Endothelial cell of umbilical vein (primary cell): Measurements from ENCODE around the gene GRID1. TPM values are rescaled to one million over a fixed set of nuclear protein-coding genes. Genes with fewer than 3 reads are reported as not detected.

Experiments used
- BruUV-seq: library from RNA; stranded (reverse); fragments of 400-500 nt; replicated peaks from 2 replicates; lab custom pipeline; 2021; lab: Mats Ljungman, UMichigan
- CTCF ChIA-PET: fragments of 300-600, 350-600 bp; sonication (Branson Sonifier 250); formaldehyde crosslinking; loops from one replicate; lab custom pipeline; 2021; ENCODE audit warnings: antibody characterized with exemption, inconsistent platforms; lab: Charles Lee
- POLR2A ChIA-PET: fragments of 300-600, 350-600 bp; sonication (Branson Sonifier 250); formaldehyde crosslinking; loops from one replicate; lab custom pipeline; 2021; ENCODE audit warnings: antibody characterized with exemption, inconsistent platforms; lab: Charles Lee
- DNase-seq: peaks from one replicate; pipeline ENCODE4 v3.0.0-alpha.2; 2011; ENCODE audit warnings: low read depth, low spot score
- FAIRE-seq: peaks from 2 replicates; lab custom pipeline; 2011; peaks lifted over from hg19 to GRCh38; lab: Jason Lieb, UNC
- H2AFZ ChIP-seq: 2 replicates; pipeline ENCODE4 v1.6.0; 2012; ENCODE audit warnings: low read depth, low read length, control low read depth, inconsistent platforms
- H3K27ac ChIP-seq: 2 replicates; pipeline ENCODE4 v1.5.1; 2011; ENCODE audit warnings: low read depth, mild to moderate bottlenecking, control low read depth, low read length, moderate library complexity; ENCODE audit not compliant: insufficient read depth
- H3K27me3 ChIP-seq, 2 experiments: 2 replicates each; pipeline versions ENCODE4 v1.6.0 to v1.6.1; 2011; ENCODE audit warnings: low read length in 2 of 2, mixed read lengths in 1 of 2; ENCODE audit not compliant: control insufficient read depth in 2 of 2, insufficient read depth in 2 of 2
- H3K36me3 ChIP-seq, 2 experiments: 2 replicates in 1 of 2; 3 replicates in 1 of 2; pipeline ENCODE4 v1.5.1; 2011; ENCODE audit warnings: low read length in 2 of 2, mild to moderate bottlenecking in 1 of 2, moderate library complexity in 1 of 2; ENCODE audit not compliant: control insufficient read depth in 2 of 2, insufficient read depth in 2 of 2; ENCODE audit errors: extremely low read depth in 1 of 2
- H3K4me1 ChIP-seq: 3 replicates; pipeline ENCODE4 v1.5.1; 2011; ENCODE audit warnings: mild to moderate bottlenecking, low read length; ENCODE audit not compliant: control insufficient read depth, insufficient read depth; ENCODE audit errors: extremely low read depth
- H3K4me2 ChIP-seq: 2 replicates; pipeline ENCODE4 v1.6.1; 2011; ENCODE audit warnings: low read length, control low read depth, mixed read lengths; ENCODE audit not compliant: insufficient read depth
- H3K4me3 ChIP-seq, 3 experiments: fragments of 200-600 bp in 1 of 3; sonication (generic), shearing (Covaris generic) in 1 of 3; replicated peaks in 1 of 3; 2 replicates each; pipeline ENCODE4 v1.5.1; 2011 to 2016; ENCODE audit warnings: control low read depth in 3 of 3, low read length in 3 of 3, mild to moderate bottlenecking in 2 of 3, inconsistent platforms in 1 of 3, low read depth in 1 of 3, moderate library complexity in 1 of 3; ENCODE audit not compliant: insufficient read depth in 1 of 3
- H3K79me2 ChIP-seq: 2 replicates; pipeline ENCODE4 v1.6.0; 2012; ENCODE audit warnings: low read length, inconsistent platforms; ENCODE audit not compliant: control insufficient read depth, insufficient read depth
- H3K9ac ChIP-seq: replicated peaks from 2 replicates; pipeline ENCODE3; 2011; ENCODE audit warnings: low read length, control low read depth; ENCODE audit not compliant: insufficient read depth; ENCODE audit errors: extremely low read depth
- H3K9me1 ChIP-seq: replicated peaks from 3 replicates; pipeline ENCODE4 v1.6.0; 2011; ENCODE audit warnings: mild to moderate bottlenecking, low read length; ENCODE audit not compliant: control insufficient read depth, insufficient read depth; ENCODE audit errors: extremely low read depth
- H3K9me3 ChIP-seq: replicated peaks from 2 replicates; pipeline ENCODE4 v1.5.1; 2012; ENCODE audit warnings: low read length, inconsistent platforms; ENCODE audit not compliant: control insufficient read depth, insufficient read depth
- H4K20me1 ChIP-seq: replicated peaks from 2 replicates; pipeline ENCODE3; 2011; ENCODE audit warnings: mild to moderate bottlenecking, low read length; ENCODE audit not compliant: control insufficient read depth, insufficient read depth; ENCODE audit errors: extremely low read depth
- CTCF ChIP-seq, 2 donors: IDR thresholded peaks; 1 replicate in 1 of 2; 2 replicates in 1 of 2; pipeline ENCODE4 v1.5.1; 2011; ENCODE audit warnings: low read length in 2 of 2, mild to moderate bottlenecking in 2 of 2, moderate library complexity in 2 of 2, control low read depth in 1 of 2, inconsistent platforms in 1 of 2, low read depth in 1 of 2; ENCODE audit not compliant: insufficient read depth in 1 of 2; ENCODE audit errors: extremely low read depth in 1 of 2
- EZH2 ChIP-seq: IDR thresholded peaks from 2 replicates; pipeline ENCODE4 v1.6.1; 2012; ENCODE audit warnings: borderline replicate concordance, low read depth, mild to moderate bottlenecking, moderate library complexity, low read length, inconsistent platforms; ENCODE audit not compliant: severe bottlenecking
- FOS ChIP-seq: IDR thresholded peaks from 2 replicates; pipeline ENCODE4 v1.6.1; 2011; ENCODE audit warnings: mild to moderate bottlenecking, low read length, moderate library complexity, borderline replicate concordance; ENCODE audit not compliant: insufficient read depth
- GATA2 ChIP-seq: IDR thresholded peaks from 2 replicates; pipeline ENCODE4 v1.7.0; 2011; ENCODE audit warnings: low read depth, mild to moderate bottlenecking, moderate library complexity, mixed read lengths, low read length; ENCODE audit not compliant: insufficient read length, insufficient read depth
- JUN ChIP-seq: IDR thresholded peaks from 2 replicates; pipeline ENCODE4 v1.6.1; 2011; ENCODE audit warnings: borderline replicate concordance, low read depth; ENCODE audit not compliant: insufficient read length, insufficient read depth
- MAX ChIP-seq: IDR thresholded peaks from 2 replicates; pipeline ENCODE4 v1.6.1; 2011; ENCODE audit not compliant: insufficient read depth, insufficient read length
- MYC ChIP-seq: IDR thresholded peaks from one replicate; pipeline ENCODE4 v1.6.1; 2011; ENCODE audit warnings: mild to moderate bottlenecking, low read depth, low read length
- POLR2A ChIP-seq: IDR thresholded peaks from 2 replicates; pipeline ENCODE4 v1.6.1; 2012; ENCODE audit warnings: low read depth, mild to moderate bottlenecking, control low read depth, low read length
- POLR2AphosphoS5 ChIP-seq: IDR thresholded peaks from 2 replicates; pipeline ENCODE4 v1.6.1; 2012; ENCODE audit warnings: low read depth, mild to moderate bottlenecking, control low read depth, low read length, moderate library complexity; ENCODE audit not compliant: insufficient read depth
- dilution Hi-C: fragments of 300-500 bp; cut with MboI; formaldehyde crosslinking; loops from one replicate; pipeline ENCODE4 v1.15.0; 2019; ENCODE audit warnings: low sequenced_read_pairs; ENCODE audit not compliant: extremely low pct_ligation_motif_present
- intact Hi-C: fragments of 100-400 bp; cut with micrococcal nuclease; formaldehyde crosslinking; loops from one replicate; pipeline ENCODE4 v1.10.0; 2022
- polyA plus RNA-seq, 4 experiments: library from polyadenylated mRNA; depleted of rRNA in 3 of 4; stranded (reverse) in 3 of 4; unstranded in 1 of 4; fragments of >200 nt; gene quantifications; 2 replicates each; pipeline versions ENCODE4 v1.2.1 to v1.2.3, GENCODE V29; 2011 to 2012; ENCODE audit warnings: missing spikeins in 1 of 4
- total RNA-seq: library from RNA; stranded (reverse); gene quantifications from 2 replicates; pipeline ENCODE4 v1.2.3, GENCODE V29; 2021

The GRID1 gene
- total and polyA plus RNA-seq, 2 donors (not counting 3 experiments of a cell fraction or from before 2014, with no cell fraction given) = not detected

- Histone ChIP-seq H3K9ac (no peak overlapping the region), H3K36me3 (no peaks in the 10 kb centered on the region), H3K9me3 (no peaks in the 10 kb centered on the region), H3K79me2 (no peaks in the 10 kb centered on the region), H3K4me1 (no peaks in the 10 kb centered on the region), H3K9me1 (no peaks in the 10 kb centered on the region), H3K4me3 (no peak overlapping the region), H4K20me1 (no peaks in the 10 kb centered on the region), H2AFZ (no peak overlapping the region), H3K27me3 (no peaks in the 10 kb centered on the region), H3K4me2 (no peak overlapping the region), H3K27ac (no peak overlapping the region)
- DNase-seq = no peak
- ChIA-PET POLR2A (no interaction called here), CTCF (no interaction called here)
- no peak for TF ChIP-seq GATA2
- no peak for TF ChIP-seq POLR2AphosphoS5
- no peak for TF ChIP-seq FOS
- TF ChIP-seq EZH2 = no peak
- TF ChIP-seq POLR2A = no peak
- no peak for TF ChIP-seq MYC
- TF ChIP-seq MAX = no peak
- no peak for TF ChIP-seq JUN
- TF ChIP-seq CTCF (IDR thresholded peaks at IDR 0.05; ENCODE audit: extremely low read depth in 1 of 2, insufficient read depth in 1 of 2, low read depth in 1 of 2, low read length in 2 of 2) = no peak
- no TSS peak for BruUV-seq
- intact Hi-C loops (no loop called here), dilution Hi-C loops (no loop called here)
- no peak for FAIRE-seq
These were observed 224.7 kb downstream of the GRID1 start for GRCh38 chr10:86141896-86142295.
